Measurements from ENCODE around the gene ADM2. TPM values are rescaled to one million over a fixed set of nuclear protein-coding genes. Genes with fewer than 3 reads are reported as not detected.

Gene ADM2
- total and polyA plus RNA-seq, 2 of the 13 experiments (the other 11 are each of a cell fraction or from before 2014, with no cell fraction given) = 1.2 to 3.0 TPM

DNA sequence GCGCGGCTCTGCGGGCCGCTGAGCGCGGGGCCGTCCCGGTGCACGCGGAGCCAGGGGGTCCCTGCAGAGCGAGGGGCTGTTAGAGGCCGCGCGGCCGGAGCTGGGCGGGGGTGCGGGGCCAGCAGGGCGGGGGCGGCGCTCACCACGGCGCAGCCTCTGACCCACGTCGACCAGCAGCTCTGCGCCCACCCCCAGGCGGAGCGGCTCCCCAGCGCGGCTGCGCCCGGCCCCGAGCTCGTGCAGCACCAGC lies 44.4 kb downstream of the ADM2 start:
- Histone ChIP-seq H3K4me1 (ENCODE audit: insufficient read depth, low read length) (peaks cover 55% of the 10 kb centered on the region), H3K27ac (ENCODE audit: extremely low read length, insufficient read depth, low read length) (peak overlapping the region; percentile 94), H3K4me3 (replicated peaks in 1 of 3; ENCODE audit: insufficient read depth in 1 of 3, low read depth in 2 of 3, low read length in 3 of 3) (peak overlapping the region; percentile 70 to 84 (median 83); a peak in 5 of 6 replicates), H4K20me1 (ENCODE audit: insufficient read depth, low read length) (peaks cover 19% of the 10 kb centered on the region), H2AFZ (ENCODE audit: low read length) (no peak overlapping the region), H3K4me2 (ENCODE audit: low read depth, low read length) (peak overlapping the region; percentile 100), H3K27me3 (ENCODE audit: control insufficient read depth in 1 of 2, insufficient read depth in 2 of 2, low read length in 2 of 2) (no peaks in the 10 kb centered on the region), H3K9me3 (ENCODE audit: low read length) (no peaks in the 10 kb centered on the region), H3K79me2 (ENCODE audit: insufficient read depth, low read length) (peaks cover 20% of the 10 kb centered on the region), H3K36me3 (replicated peaks in 1 of 2; ENCODE audit: control insufficient read depth in 1 of 2, insufficient read depth in 2 of 2, low read length in 2 of 2) (peaks cover 5 to 26% of the 10 kb centered on the region in 2 experiments; a peak in 4 of 5 replicates), H3K9ac (ENCODE audit: insufficient read depth, low read depth, low read length) (peak overlapping the region; percentile 91)
- ChIA-PET POLR2A (interaction anchor here (0.7 to 4.2 kb wide), 42 partner anchors 9 to 284 kb away, joined by 3 to 97 read pairs (median 5); partner anchors contain the start of genes ADM2, ARSA, CHKB and DENND6B), CTCF (ENCODE audit: low intra/inter-chr PET ratio, low total read pairs) (no interaction called here)
- DNase-seq (ENCODE audit: low spot score) = no peak
- in situ Hi-C loops (cut with HindIII; ENCODE audit: extremely low pct_ligation_motif_present, low pct_unique_long_range_greater_than_20kb) (no loop called here), intact Hi-C loops (cut with micrococcal nuclease; ENCODE audit: unreplicated experiment) (loop anchor here (1.0 to 5.0 kb wide), 2 partner anchors 17 to 37 kb away; partner anchors contain the start of genes NCAPH2 and SYCE3)
- WGBS (ENCODE audit: low lambda C conversion rate) = no CpG with 5 or more reads among the region's 33 CpGs
- FAIRE-seq = no peak
- ATAC-seq = peak; percentile 15; the same call in 2 of the 3 replicates
- BruUV-seq (replicated peaks) = no TSS peak
- TF ChIP-seq ZNF652 (CRISPR knock-in tag; IDR thresholded peaks at IDR 0.05; ENCODE audit: borderline replicate concordance, low read depth) = no peak
- no peak for TF ChIP-seq ZNF639 (CRISPR knock-in tag; conservative IDR thresholded peaks at IDR 0.05)
- 0 out of 2 replicates have a peak, but pooled peaks have one; percentile 1 for TF ChIP-seq ARID4A (CRISPR knock-in tag; IDR thresholded peaks at IDR 0.05; ENCODE audit: borderline replicate concordance)
- TF ChIP-seq ZNF230 (CRISPR knock-in tag; IDR thresholded peaks at IDR 0.05) = no peak
- no peak for TF ChIP-seq JUND (CRISPR knock-in tag; IDR thresholded peaks at IDR 0.05)
- no peak for TF ChIP-seq SMYD3 (CRISPR knock-in tag; IDR thresholded peaks at IDR 0.05)
- no peak for TF ChIP-seq SOX5 (CRISPR knock-in tag; IDR thresholded peaks at IDR 0.05; ENCODE audit: borderline replicate concordance)
- no peak for TF ChIP-seq CENPX (CRISPR knock-in tag; IDR thresholded peaks at IDR 0.05)
- TF ChIP-seq ATRX (CRISPR knock-in tag; IDR thresholded peaks at IDR 0.05; ENCODE audit: borderline replicate concordance) = no peak
- TF ChIP-seq NFE2 (CRISPR knock-in tag; IDR thresholded peaks at IDR 0.05) = no peak
- TF ChIP-seq, protein P1, sequence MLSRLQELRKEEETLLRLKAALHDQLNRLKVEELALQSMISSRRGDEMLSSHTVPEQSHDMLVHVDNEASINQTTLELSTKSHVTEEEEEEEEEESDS (CRISPR knock-in tag; IDR thresholded peaks at IDR 0.05; ENCODE audit: borderline replicate concordance) = no peak
- no peak for TF ChIP-seq ZZZ3 (CRISPR knock-in tag; IDR thresholded peaks at IDR 0.05; ENCODE audit: borderline replicate concordance)
- no peak for TF ChIP-seq GPBP1L1 (CRISPR knock-in tag; IDR thresholded peaks at IDR 0.05)
- no peak for TF ChIP-seq ZNF572 (CRISPR knock-in tag; IDR thresholded peaks at IDR 0.05)
- no peak for TF ChIP-seq ZNF543 (CRISPR knock-in tag; IDR thresholded peaks at IDR 0.05)
- peak; percentile 20; the same call in 1 of the 2 replicates for TF ChIP-seq ZFP36L1 (CRISPR knock-in tag; IDR thresholded peaks at IDR 0.05)
- 0 out of 2 replicates have a peak, but pooled peaks have one; percentile 13 for TF ChIP-seq ZNF333 (CRISPR knock-in tag; IDR thresholded peaks at IDR 0.05; ENCODE audit: borderline replicate concordance)
- TF ChIP-seq REXO4 (CRISPR knock-in tag; IDR thresholded peaks at IDR 0.05; ENCODE audit: borderline replicate concordance) = no peak
- peak; percentile 15; the same call in 1 of the 2 replicates for TF ChIP-seq CCDC6 (CRISPR knock-in tag; IDR thresholded peaks at IDR 0.05)
- TF ChIP-seq ZNF343 (CRISPR knock-in tag; IDR thresholded peaks at IDR 0.05) = no peak

Data from HepG2 (cell line).